ENCODE data around the gene ATIC.
A peak's percentile ranks its signal among the peaks of the same experiment; 100 is the strongest.

The ATIC gene

DNA sequence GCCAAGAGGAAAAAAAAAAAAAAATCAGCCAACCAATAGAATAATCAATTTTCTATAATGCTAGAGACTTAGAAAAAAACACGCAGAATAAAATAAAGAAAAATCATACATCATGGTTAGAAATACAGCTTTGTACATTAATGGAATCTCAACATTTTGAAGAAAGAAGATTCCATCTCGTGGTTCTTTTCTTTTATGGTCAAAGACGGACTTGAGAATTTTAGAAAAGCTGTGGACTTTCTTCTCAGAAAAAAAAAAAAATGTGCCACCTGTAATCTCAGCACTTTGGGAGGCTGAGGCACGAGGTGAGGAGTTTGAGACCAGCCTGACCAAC, 41.8 kb upstream of the ATIC start:
- H3K4me3 ChIP-seq (ENCODE audit: low read depth, low read length): no peak overlapping the region
- no peak for TF ChIP-seq EGR2 (tag by site-specific recombination; IDR thresholded peaks at IDR 0.05; ENCODE audit: low read depth)
- TF ChIP-seq ZXDB (tag by site-specific recombination; IDR thresholded peaks at IDR 0.05): no peak
- no peak for TF ChIP-seq ZNF510 (tag by site-specific recombination; IDR thresholded peaks at IDR 0.05; ENCODE audit: insufficient replicate concordance)
- TF ChIP-seq ZFHX2 (tag by site-specific recombination; conservative IDR thresholded peaks at IDR 0.05): no peak
- no peak for TF ChIP-seq ZNF585B (tag by site-specific recombination; IDR thresholded peaks at IDR 0.05)
- TF ChIP-seq, protein P1, sequence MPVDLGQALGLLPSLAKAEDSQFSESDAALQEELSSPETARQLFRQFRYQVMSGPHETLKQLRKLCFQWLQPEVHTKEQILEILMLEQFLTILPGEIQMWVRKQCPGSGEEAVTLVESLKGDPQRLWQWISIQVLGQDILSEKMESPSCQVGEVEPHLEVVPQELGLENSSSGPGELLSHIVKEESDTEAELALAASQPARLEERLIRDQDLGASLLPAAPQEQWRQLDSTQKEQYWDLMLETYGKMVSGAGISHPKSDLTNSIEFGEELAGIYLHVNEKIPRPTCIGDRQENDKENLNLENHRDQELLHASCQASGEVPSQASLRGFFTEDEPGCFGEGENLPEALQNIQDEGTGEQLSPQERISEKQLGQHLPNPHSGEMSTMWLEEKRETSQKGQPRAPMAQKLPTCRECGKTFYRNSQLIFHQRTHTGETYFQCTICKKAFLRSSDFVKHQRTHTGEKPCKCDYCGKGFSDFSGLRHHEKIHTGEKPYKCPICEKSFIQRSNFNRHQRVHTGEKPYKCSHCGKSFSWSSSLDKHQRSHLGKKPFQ (tag by site-specific recombination; IDR thresholded peaks at IDR 0.05): no peak
- TF ChIP-seq, protein P2, sequence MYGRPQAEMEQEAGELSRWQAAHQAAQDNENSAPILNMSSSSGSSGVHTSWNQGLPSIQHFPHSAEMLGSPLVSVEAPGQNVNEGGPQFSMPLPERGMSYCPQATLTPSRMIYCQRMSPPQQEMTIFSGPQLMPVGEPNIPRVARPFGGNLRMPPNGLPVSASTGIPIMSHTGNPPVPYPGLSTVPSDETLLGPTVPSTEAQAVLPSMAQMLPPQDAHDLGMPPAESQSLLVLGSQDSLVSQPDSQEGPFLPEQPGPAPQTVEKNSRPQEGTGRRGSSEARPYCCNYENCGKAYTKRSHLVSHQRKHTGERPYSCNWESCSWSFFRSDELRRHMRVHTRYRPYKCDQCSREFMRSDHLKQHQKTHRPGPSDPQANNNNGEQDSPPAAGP (tag by site-specific recombination; IDR thresholded peaks at IDR 0.05): no peak
- TF ChIP-seq, protein P3, sequence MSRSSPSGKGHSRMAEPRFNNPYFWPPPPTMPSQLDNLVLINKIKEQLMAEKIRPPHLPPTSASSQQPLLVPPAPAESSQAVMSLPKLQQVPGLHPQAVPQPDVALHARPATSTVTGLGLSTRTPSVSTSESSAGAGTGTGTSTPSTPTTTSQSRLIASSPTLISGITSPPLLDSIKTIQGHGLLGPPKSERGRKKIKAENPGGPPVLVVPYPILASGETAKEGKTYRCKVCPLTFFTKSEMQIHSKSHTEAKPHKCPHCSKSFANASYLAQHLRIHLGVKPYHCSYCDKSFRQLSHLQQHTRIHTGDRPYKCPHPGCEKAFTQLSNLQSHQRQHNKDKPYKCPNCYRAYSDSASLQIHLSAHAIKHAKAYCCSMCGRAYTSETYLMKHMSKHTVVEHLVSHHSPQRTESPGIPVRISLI (tag by site-specific recombination; IDR thresholded peaks at IDR 0.05): peak; percentile 0; the same call in 1 of the 2 replicates
- no peak overlapping the region for H3K27ac ChIP-seq (ENCODE audit: extremely low read depth, low read depth, low read length)
- H3K9me3 ChIP-seq (ENCODE audit: control insufficient read depth, insufficient read depth, low read depth, low read length): no peaks in the 10 kb centered on the region
- no peaks in the 10 kb centered on the region for H3K4me1 ChIP-seq (ENCODE audit: control insufficient read depth, insufficient read depth, low read length)
- ChIA-PET POLR2A (no interaction called here), CTCF (interaction anchor here (0.6 to 1.4 kb wide), 31 partner anchors 8 to 1797 kb away, joined by 3 to 11 read pairs (median 4); no protein-coding TSS in a partner anchor)
- no peaks in the 10 kb centered on the region for H3K36me3 ChIP-seq (ENCODE audit: control insufficient read depth in 2 of 2, insufficient read depth in 1 of 2, low read length in 2 of 2)

DNA sequence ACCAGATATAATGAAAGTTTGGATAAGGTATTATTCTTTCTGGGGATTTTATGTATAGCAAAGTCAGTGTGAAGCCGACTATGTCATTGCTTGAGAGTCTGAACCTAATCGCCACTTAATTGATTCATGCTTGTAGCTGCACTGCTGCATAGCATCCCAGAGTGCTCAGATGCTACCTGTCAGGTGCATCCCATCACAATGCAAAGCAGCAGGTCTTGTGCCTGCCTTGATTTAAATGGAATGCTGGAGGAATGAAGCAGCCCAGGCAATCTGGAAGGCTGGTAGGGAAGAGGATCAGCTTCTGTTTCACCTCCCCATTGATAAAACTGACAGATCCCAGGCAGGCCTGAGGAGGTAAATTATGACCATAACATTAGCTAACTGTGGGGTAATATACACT, 40.4 kb upstream of the ATIC start:
- Histone ChIP-seq H3K9me3 (ENCODE audit: control insufficient read depth, insufficient read depth, low read depth, low read length) (no peaks in the 10 kb centered on the region), H3K36me3 (ENCODE audit: control insufficient read depth in 2 of 2, insufficient read depth in 1 of 2, low read length in 2 of 2) (no peaks in the 10 kb centered on the region), H3K4me1 (ENCODE audit: control insufficient read depth, insufficient read depth, low read length) (no peaks in the 10 kb centered on the region), H3K4me3 (ENCODE audit: low read depth, low read length) (no peak overlapping the region), H3K27ac (ENCODE audit: extremely low read depth, low read depth, low read length) (no peak overlapping the region)
- ChIA-PET POLR2A (no interaction called here), CTCF (interaction anchor here (0.8 to 0.9 kb wide), 2 partner anchors 9 to 660 kb away, joined by 3 to 4 read pairs; no protein-coding TSS in a partner anchor)
- TF ChIP-seq, protein P4, sequence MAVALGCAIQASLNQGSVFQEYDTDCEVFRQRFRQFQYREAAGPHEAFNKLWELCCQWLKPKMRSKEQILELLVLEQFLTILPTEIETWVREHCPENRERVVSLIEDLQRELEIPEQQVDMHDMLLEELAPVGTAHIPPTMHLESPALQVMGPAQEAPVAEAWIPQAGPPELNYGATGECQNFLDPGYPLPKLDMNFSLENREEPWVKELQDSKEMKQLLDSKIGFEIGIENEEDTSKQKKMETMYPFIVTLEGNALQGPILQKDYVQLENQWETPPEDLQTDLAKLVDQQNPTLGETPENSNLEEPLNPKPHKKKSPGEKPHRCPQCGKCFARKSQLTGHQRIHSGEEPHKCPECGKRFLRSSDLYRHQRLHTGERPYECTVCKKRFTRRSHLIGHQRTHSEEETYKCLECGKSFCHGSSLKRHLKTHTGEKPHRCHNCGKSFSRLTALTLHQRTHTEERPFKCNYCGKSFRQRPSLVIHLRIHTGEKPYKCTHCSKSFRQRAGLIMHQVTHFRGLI (tag by site-specific recombination; IDR thresholded peaks at IDR 0.05): no peak

DNA sequence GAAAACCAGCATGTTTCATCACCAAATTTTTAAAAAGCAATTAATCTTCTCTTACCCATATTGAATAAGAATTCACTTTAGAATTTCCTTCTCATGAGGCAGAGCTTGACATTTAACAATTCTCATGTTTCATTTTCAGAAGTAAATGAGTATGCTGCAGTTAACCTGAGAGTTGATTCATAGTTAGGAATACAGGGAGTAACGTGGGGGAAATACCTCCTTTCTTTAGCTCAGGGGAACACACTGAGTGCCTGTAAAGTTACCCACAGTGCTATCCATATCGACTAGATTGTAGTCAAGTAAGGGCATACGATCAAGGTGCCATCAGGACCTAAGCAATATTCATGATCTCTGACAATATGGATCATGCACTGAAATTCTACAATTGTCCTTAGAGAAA, 38.9 kb upstream of the ATIC start:
- no peak overlapping the region for H3K4me3 ChIP-seq (ENCODE audit: low read depth, low read length)
- no peaks in the 10 kb centered on the region for H3K4me1 ChIP-seq (ENCODE audit: control insufficient read depth, insufficient read depth, low read length)
- ChIA-PET CTCF (interaction anchor here (1.0 kb wide), 1 partner anchor 1604 kb away, joined by 3 read pairs; no protein-coding TSS in a partner anchor), POLR2A (no interaction called here)
- H3K27ac ChIP-seq (ENCODE audit: extremely low read depth, low read depth, low read length): no peak overlapping the region
- H3K36me3 ChIP-seq (ENCODE audit: control insufficient read depth in 2 of 2, insufficient read depth in 1 of 2, low read length in 2 of 2): no peaks in the 10 kb centered on the region
- no peaks in the 10 kb centered on the region for H3K9me3 ChIP-seq (ENCODE audit: control insufficient read depth, insufficient read depth, low read depth, low read length)
- TF ChIP-seq ZNF223 (tag by site-specific recombination; IDR thresholded peaks at IDR 0.05): no peak
- no peak for TF ChIP-seq ZNF114 (tag by site-specific recombination; IDR thresholded peaks at IDR 0.05)
- no peak for TF ChIP-seq ZNF768 (tag by site-specific recombination; IDR thresholded peaks at IDR 0.05)
- TF ChIP-seq, protein P5, sequence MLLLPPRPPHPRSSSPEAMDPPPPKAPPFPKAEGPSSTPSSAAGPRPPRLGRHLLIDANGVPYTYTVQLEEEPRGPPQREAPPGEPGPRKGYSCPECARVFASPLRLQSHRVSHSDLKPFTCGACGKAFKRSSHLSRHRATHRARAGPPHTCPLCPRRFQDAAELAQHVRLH (tag by site-specific recombination; IDR thresholded peaks at IDR 0.05): no peak
- no peak for TF ChIP-seq HOXA7 (CRISPR knock-in tag; IDR thresholded peaks at IDR 0.05; ENCODE audit: borderline replicate concordance)
- no peak for TF ChIP-seq ZSCAN30 (tag by site-specific recombination; IDR thresholded peaks at IDR 0.05)
- TF ChIP-seq, protein P6, sequence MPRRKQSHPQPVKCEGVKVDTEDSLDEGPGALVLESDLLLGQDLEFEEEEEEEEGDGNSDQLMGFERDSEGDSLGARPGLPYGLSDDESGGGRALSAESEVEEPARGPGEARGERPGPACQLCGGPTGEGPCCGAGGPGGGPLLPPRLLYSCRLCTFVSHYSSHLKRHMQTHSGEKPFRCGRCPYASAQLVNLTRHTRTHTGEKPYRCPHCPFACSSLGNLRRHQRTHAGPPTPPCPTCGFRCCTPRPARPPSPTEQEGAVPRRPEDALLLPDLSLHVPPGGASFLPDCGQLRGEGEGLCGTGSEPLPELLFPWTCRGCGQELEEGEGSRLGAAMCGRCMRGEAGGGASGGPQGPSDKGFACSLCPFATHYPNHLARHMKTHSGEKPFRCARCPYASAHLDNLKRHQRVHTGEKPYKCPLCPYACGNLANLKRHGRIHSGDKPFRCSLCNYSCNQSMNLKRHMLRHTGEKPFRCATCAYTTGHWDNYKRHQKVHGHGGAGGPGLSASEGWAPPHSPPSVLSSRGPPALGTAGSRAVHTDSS (tag by site-specific recombination; IDR thresholded peaks at IDR 0.05): no peak
- no peak for TF ChIP-seq ZNF169 (tag by site-specific recombination; IDR thresholded peaks at IDR 0.05)
- TF ChIP-seq YY2 (tag by site-specific recombination; IDR thresholded peaks at IDR 0.05): no peak
- TF ChIP-seq, protein P7, sequence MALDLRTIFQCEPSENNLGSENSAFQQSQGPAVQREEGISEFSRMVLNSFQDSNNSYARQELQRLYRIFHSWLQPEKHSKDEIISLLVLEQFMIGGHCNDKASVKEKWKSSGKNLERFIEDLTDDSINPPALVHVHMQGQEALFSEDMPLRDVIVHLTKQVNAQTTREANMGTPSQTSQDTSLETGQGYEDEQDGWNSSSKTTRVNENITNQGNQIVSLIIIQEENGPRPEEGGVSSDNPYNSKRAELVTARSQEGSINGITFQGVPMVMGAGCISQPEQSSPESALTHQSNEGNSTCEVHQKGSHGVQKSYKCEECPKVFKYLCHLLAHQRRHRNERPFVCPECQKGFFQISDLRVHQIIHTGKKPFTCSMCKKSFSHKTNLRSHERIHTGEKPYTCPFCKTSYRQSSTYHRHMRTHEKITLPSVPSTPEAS (tag by site-specific recombination; IDR thresholded peaks at IDR 0.05): no peak
- TF ChIP-seq ZFP37 (tag by site-specific recombination; IDR thresholded peaks at IDR 0.05): no peak
- TF ChIP-seq ZNF624 (tag by site-specific recombination; IDR thresholded peaks at IDR 0.05): no peak
